NOMO-1 (cell line): ENCODE measurements around the gene SMOC2.

Experiments used
- DNase-seq, 2 experiments: peaks; one replicate each; lab custom pipeline; 2025; ENCODE audit not compliant: unreplicated experiment in 2 of 2; lab: John Stamatoyannopoulos, UW

The SMOC2 gene

GRCh38 chr6:168473197-168473596 lies 32.2 kb downstream of the SMOC2 start:
- DNase-seq, result no peak

- DNase-seq, result no peak
These were observed 34.4 kb downstream of the SMOC2 start for GRCh38 chr6:168475188-168476013.

GRCh38 chr6:168479421-168479820 lies 38.4 kb downstream of the SMOC2 start:
- DNase-seq, result no peak

GRCh38 chr6:168480481-168480880 lies 39.5 kb downstream of the SMOC2 start:
- no peak for DNase-seq

DNA sequence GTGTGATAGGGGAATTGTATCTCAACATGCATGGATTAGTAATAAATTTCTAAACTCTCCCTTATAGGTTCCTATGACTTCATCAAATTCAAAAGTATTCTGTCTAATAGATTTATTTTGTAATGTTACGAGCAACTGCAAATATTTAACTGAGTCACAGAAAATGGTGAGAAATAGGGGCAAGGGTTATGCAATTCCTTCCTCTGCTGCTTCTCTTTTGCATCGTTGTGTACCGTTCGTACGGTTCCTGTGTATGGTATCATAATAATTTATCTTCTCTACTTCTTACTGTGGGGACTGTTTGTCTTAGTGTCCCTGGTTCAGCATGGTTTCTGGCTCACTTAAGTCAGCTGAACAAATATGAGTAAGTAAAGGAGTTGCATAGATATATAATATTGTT lies 44.8 kb downstream of the SMOC2 start:
- no peak for DNase-seq

GRCh38 chr6:168490757-168491156 lies 49.8 kb downstream of the SMOC2 start:
- DNase-seq, result no peak

GRCh38 chr6:168493976-168494375 lies 53.0 kb downstream of the SMOC2 start:
- no peak for DNase-seq

DNA sequence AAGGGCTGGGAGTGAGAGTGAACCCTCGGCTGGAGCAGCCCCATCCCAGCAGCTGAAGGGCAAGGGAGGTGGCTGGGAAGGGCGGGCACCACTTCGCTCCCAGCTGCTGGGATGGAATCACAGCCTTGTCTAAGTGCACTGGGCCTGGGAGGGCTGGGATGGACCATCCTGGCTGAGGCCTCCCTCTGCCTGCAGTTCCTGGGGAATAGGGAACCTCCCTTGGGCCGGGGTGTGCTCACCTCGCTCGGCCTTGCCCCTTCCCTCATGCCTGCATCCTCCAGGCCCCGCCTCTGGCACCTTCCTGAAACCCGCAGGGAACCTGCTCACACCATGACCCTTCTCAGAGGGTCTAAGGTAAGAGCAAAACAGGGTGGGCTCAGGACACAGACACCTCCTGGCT lies 53.7 kb downstream of the SMOC2 start:
- no peak for DNase-seq

- no peak for DNase-seq
These were observed 54.1 kb downstream of the SMOC2 start for GRCh38 chr6:168495133-168495532.

DNA sequence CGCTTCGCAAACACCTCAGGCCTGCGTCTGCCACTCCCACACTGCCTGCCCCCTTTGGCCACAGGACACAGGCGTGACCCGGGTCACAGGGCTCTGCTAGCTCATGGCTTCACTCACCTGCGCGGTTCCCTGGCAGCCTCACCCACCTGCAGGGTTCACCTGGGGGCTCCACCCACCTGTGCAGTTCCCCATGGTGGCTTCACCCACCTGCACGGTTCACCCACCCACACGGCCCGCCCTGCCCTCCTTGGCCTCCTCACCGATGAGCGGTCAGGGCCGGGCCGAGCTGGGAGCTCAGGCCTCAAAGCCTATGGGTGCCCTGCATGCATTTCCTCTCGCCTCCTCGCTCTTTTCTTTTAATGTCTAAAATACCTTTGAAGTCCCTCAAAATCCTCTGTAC lies 54.7 kb downstream of the SMOC2 start:
- no peak for DNase-seq

- no peak for DNase-seq
These were observed 55.4 kb downstream of the SMOC2 start for GRCh38 chr6:168496139-168496996.

- DNase-seq, result no peak
These were observed 56.0 kb downstream of the SMOC2 start for GRCh38 chr6:168496997-168497331.

DNA sequence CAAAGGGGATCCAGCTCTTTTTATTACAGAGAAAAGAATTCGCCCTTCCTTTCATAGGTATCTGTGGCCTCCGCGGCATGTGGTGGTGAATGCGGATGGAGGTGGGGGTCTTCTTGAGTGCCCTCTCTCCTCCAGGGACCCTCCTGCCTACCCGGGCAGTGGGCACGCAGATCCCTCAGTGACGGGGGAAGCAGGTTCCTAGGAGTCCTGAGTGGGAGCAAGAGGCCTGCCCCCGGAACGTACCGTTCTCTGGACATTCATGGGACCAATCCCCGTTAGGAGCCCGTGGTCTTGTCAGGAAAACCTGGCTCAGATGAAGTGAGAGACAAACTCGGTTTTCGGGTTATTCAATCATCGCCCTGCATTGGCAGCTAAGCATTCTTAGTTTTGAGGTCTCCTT lies 56.4 kb downstream of the SMOC2 start:
- no peak for DNase-seq

- no peak for DNase-seq
These were observed 57.3 kb downstream of the SMOC2 start for GRCh38 chr6:168498161-168498843.

- no peak for DNase-seq
These were observed 58.2 kb downstream of the SMOC2 start for GRCh38 chr6:168499045-168499650.

DNA sequence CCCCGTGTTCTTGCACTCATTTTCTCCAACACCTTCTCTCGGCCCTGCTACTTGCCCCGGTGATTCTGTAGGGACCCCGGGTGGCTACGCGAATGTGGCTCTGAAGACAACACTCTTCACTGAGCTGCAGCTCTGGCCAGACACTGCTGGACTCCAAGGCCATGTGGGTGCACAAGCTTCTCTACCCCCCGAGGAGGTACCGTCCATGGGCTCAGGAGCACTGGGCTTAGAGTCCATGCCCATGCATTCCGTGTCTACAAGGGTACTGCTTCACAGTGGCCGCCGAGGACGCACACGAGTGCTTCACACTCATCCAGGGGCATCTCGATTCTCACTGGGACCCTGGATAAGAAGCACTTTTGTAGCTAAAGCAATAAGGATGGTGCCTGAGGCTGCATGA lies 59.5 kb downstream of the SMOC2 start:
- DNase-seq, result no peak

DNA sequence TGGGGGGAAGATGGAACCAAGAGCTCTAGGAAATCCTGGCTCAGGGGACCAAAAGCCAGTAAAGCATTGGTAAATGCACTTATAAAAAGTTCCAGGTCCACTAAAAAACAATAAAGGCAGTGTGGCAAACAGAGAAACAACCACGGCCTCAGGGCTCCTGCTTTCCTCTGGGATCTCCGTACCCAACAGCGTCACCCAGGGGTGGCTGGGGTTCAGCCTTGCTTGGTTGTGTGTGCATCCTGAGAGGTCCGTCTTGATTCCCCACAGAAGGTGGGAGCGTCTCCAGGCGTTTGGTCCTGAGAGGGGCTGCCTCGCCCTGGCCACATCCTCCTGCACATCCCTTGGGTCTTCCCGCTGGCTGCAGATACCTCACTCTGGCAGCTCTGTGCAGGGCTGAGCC lies 60.6 kb downstream of the SMOC2 start:
- no peak for DNase-seq

DNA sequence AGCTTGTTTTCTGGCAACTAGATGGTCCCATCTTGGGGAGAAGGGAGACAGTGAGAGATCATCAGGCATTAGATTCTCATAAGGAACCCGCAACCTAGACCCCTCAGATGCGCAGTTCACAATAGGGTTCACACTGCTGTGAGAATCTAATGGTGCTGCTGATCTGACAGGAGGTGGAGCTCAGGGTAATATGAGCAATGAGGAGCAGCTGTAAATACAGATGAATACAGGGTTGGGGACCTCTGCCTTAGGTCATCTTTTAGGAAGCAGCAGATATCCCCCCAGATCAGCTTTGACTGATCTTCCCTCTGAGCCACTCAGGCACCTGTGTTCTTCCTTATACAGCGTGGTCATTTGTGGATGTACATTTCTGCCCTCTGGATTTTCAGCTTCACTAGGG lies 63.4 kb downstream of the SMOC2 start:
- DNase-seq, result no peak

DNA sequence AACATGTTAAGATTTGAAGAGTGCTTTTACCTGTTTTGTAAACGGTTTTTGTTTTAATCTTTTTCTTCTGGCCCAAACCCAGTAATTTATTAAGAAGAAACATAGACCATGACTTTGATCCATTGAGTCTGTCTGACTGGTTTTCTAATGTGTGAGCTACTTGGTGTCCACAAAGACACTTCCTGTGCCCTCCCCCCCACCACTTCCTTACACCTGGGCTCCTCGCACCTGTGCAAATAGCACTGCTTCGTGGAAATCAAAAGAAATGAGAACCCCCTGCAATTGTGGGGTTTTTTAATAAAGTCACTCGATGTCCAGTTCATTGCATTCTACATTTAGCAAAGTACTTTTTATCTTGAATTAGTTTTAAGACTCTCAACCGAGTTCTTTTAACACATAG lies 65.5 kb downstream of the SMOC2 start:
- DNase-seq, result no peak

DNA sequence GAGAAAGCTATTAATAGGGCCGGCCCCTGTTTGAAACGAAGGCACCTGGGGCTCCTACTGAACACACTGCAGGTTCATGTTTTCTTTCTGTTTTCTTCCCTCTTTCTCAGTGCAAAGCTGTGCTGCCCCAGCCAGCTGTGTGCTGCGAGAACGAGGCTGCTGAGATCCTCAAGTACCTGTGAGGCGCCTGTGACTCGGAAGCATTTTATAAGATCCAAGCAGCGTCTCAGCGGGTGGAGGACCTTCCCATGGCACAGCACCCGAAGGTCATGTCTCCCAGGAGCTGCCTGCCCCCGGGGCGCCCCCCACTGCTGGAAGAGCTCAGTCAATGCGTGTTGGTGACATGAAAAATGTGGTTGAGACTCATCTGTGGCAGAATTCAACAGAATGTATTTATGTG lies 66.3 kb downstream of the SMOC2 start:
- no peak for DNase-seq

DNA sequence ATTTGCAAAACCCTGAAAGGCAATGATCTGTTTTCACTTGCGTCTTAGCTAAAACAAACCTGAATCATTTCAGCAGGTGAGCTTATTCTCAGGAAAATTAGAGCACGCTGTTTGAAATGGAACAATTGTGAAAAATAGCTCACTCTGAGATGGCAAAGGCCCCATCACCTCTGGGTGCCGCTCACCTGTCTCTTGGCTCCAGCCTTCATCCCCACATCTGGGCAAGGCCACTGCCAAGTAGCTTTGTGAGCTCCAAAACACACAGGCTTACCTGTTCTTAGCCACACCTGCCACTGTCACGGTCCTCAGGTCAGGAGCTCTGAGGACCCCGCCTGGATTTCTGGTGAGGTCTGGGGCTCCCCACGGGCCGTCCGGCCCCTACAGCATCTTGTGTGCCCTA lies 66.7 kb downstream of the SMOC2 start:
- DNase-seq, result no peak
